ENCODE measurements around the gene STRIP2.
"Not testable (repeated sequence)": the region's sequence is repeated elsewhere in the genome, so short reads cannot be mapped to it uniquely, and the experiment has no call there.

STRIP2 gene

GRCh38 chr7:129530795-129531391 is 96.7 kb downstream of the STRIP2 start:
- DNase-seq (ENCODE audit: low read depth): peak; percentile 62

GRCh38 chr7:129531721-129532120 is 97.5 kb downstream of the STRIP2 start:
- no peak for DNase-seq (ENCODE audit: low read depth)

- DNase-seq (ENCODE audit: low read depth): no peak
These were observed 98.1 kb downstream of the STRIP2 start for GRCh38 chr7:129532375-129532774.

GRCh38 chr7:129534558-129535274 is 100.5 kb downstream of the STRIP2 start:
- not testable (repeated sequence) for DNase-seq (ENCODE audit: low read depth)

GRCh38 chr7:129535896-129536295 is 101.7 kb downstream of the STRIP2 start:
- no peak for DNase-seq (ENCODE audit: low read depth)

- no peak for DNase-seq (ENCODE audit: low read depth)
These were observed 102.1 kb downstream of the STRIP2 start for GRCh38 chr7:129536323-129536722.
